Loucy (cell line): ENCODE results near the gene BPIFB3.

Source experiments
- EZH2phosphoT487 ChIP-seq: fragments of 200-600 bp; IDR thresholded peaks from 2 replicates; pipeline ENCODE4 v1.6.1; 2018; ENCODE audit warnings: antibody characterized with exemption, mild to moderate bottlenecking, moderate library complexity, borderline replicate concordance
- TF ChIP-seq, protein P1 (sequence below): fragments of 200-600 bp; sonication (generic); conservative IDR thresholded peaks from 2 replicates; pipeline ENCODE4 v1.5.1; 2014; ENCODE audit warnings: mild to moderate bottlenecking, antibody characterized with exemption, low read length

DNA sequence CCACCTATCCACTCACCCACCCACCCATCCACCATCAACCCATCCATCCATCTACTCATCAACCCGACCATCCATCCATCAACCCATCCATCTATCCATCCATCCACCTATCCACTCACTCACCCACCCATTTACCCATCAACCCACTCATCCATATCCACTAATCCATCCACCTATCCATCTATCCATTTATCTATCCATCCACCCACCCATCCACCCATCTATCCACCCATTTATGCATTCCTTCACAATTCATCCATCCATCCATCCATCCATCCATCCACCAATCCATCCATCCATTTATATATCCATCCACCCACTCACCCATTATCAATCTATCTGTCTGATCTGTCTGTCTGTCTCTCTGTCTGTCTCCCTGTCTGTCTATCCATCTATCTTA lies 39.9 kb downstream of the BPIFB3 start:
- TF ChIP-seq, protein P1, sequence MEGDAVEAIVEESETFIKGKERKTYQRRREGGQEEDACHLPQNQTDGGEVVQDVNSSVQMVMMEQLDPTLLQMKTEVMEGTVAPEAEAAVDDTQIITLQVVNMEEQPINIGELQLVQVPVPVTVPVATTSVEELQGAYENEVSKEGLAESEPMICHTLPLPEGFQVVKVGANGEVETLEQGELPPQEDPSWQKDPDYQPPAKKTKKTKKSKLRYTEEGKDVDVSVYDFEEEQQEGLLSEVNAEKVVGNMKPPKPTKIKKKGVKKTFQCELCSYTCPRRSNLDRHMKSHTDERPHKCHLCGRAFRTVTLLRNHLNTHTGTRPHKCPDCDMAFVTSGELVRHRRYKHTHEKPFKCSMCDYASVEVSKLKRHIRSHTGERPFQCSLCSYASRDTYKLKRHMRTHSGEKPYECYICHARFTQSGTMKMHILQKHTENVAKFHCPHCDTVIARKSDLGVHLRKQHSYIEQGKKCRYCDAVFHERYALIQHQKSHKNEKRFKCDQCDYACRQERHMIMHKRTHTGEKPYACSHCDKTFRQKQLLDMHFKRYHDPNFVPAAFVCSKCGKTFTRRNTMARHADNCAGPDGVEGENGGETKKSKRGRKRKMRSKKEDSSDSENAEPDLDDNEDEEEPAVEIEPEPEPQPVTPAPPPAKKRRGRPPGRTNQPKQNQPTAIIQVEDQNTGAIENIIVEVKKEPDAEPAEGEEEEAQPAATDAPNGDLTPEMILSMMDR = no peak
- TF ChIP-seq EZH2phosphoT487 = no peak
